Measurements from ENCODE around the gene MYORG. TPM values are rescaled to one million over a fixed set of nuclear protein-coding genes. Genes with fewer than 3 reads are reported as not detected.

MYORG gene
- total RNA-seq, 2 donors from 2014 or later: 7.4 to 12.1 TPM

- H3K27ac ChIP-seq: no peak overlapping the region
- no peaks in the 10 kb centered on the region for H3K9me3 ChIP-seq
- DNase-seq (ENCODE audit: low spot score) (no peak), ATAC-seq (ENCODE audit: insufficient number of reproducible peaks, low FRiP score, low read depth) (no peak)
- no peaks in the 10 kb centered on the region for H3K27me3 ChIP-seq (replicated peaks; ENCODE audit: insufficient read depth)
- TF ChIP-seq CTCF (IDR thresholded peaks at IDR 0.05): no peak
- peaks cover 33% of the 10 kb centered on the region for H3K36me3 ChIP-seq
- no peak overlapping the region for H3K4me3 ChIP-seq
- no peaks in the 10 kb centered on the region for H3K4me1 ChIP-seq (ENCODE audit: control insufficient read depth in 1 of 2, low read depth in 2 of 2)
Measured at GRCh38 chr9:34400686-34401602, 24.2 kb upstream of the MYORG start.

- peaks cover 33% of the 10 kb centered on the region for H3K36me3 ChIP-seq
- no peak for TF ChIP-seq CTCF (IDR thresholded peaks at IDR 0.05)
- H3K27me3 ChIP-seq (replicated peaks; ENCODE audit: insufficient read depth): no peaks in the 10 kb centered on the region
Measured at GRCh38 chr9:34400275-34400674, 23.6 kb upstream of the MYORG start.

GRCh38 chr9:34399729-34400128, 23.0 kb upstream of the MYORG start:
- no peaks in the 10 kb centered on the region for H3K27me3 ChIP-seq (replicated peaks; ENCODE audit: insufficient read depth)
- H3K4me1 ChIP-seq (ENCODE audit: control insufficient read depth in 1 of 2, low read depth in 2 of 2): no peaks in the 10 kb centered on the region
- H3K36me3 ChIP-seq: peaks cover 33% of the 10 kb centered on the region
- TF ChIP-seq CTCF (IDR thresholded peaks at IDR 0.05): no peak
- H3K27ac ChIP-seq: no peak overlapping the region
- DNase-seq (ENCODE audit: low spot score) (no peak), ATAC-seq (ENCODE audit: insufficient number of reproducible peaks, low FRiP score, low read depth) (no peak)
- H3K9me3 ChIP-seq: no peaks in the 10 kb centered on the region
- H3K4me3 ChIP-seq: no peak overlapping the region

More at GRCh38 chr9:34400275-34400674, 23.6 kb upstream of the MYORG start:
- Histone ChIP-seq H3K4me1 (ENCODE audit: control insufficient read depth in 1 of 2, low read depth in 2 of 2) (no peaks in the 10 kb centered on the region), H3K9me3 (no peaks in the 10 kb centered on the region), H3K27ac (no peak overlapping the region), H3K4me3 (no peak overlapping the region)
- no peak for ATAC-seq (ENCODE audit: insufficient number of reproducible peaks, low FRiP score, low read depth)
- no peak for DNase-seq (ENCODE audit: low spot score)

- Histone ChIP-seq H3K4me3 (no peak overlapping the region), H3K9me3 (no peaks in the 10 kb centered on the region), H3K27me3 (replicated peaks; ENCODE audit: insufficient read depth) (no peaks in the 10 kb centered on the region), H3K4me1 (ENCODE audit: control insufficient read depth in 1 of 2, low read depth in 2 of 2) (no peaks in the 10 kb centered on the region), H3K27ac (no peak overlapping the region), H3K36me3 (peaks cover 33% of the 10 kb centered on the region)
- ATAC-seq (ENCODE audit: insufficient number of reproducible peaks, low FRiP score, low read depth): no peak
- no peak for DNase-seq (ENCODE audit: low spot score)
- TF ChIP-seq CTCF (IDR thresholded peaks at IDR 0.05): no peak
Measured at GRCh38 chr9:34398875-34399274, 22.2 kb upstream of the MYORG start.

GRCh38 chr9:34396276-34397214, 19.8 kb upstream of the MYORG start:
- no peak overlapping the region for H3K27ac ChIP-seq

More at GRCh38 chr9:34396276-34397214, 19.8 kb upstream of the MYORG start:
- Histone ChIP-seq H3K4me1 (ENCODE audit: control insufficient read depth in 1 of 2, low read depth in 2 of 2) (no peaks in the 10 kb centered on the region), H3K4me3 (no peak overlapping the region), H3K9me3 (no peaks in the 10 kb centered on the region), H3K27me3 (replicated peaks; ENCODE audit: insufficient read depth) (no peaks in the 10 kb centered on the region), H3K36me3 (peaks cover 17% of the 10 kb centered on the region)
- ATAC-seq (ENCODE audit: insufficient number of reproducible peaks, low FRiP score, low read depth) (no peak), DNase-seq (ENCODE audit: low spot score) (no peak)
- no peak for TF ChIP-seq CTCF (IDR thresholded peaks at IDR 0.05)
